HepG2 (cell line): ENCODE data around the gene IL26.

Experiments
- FOXM1 ChIP-seq: sonication (generic); formaldehyde crosslinking; IDR thresholded peaks from 2 replicates; pipeline ENCODE4 v1.5.0; 2020; ENCODE audit warnings: missing genetic modification reagents
- SAFB2 ChIP-seq: sonication (generic); formaldehyde crosslinking; IDR thresholded peaks from 2 replicates; pipeline ENCODE4 v1.5.1; 2020; ENCODE audit warnings: missing genetic modification reagents, low read depth, mild to moderate bottlenecking, borderline replicate concordance
- ZBTB7A ChIP-seq: sonication (generic); formaldehyde crosslinking; IDR thresholded peaks from 2 replicates; pipeline ENCODE4 v1.8.0; 2022; ENCODE audit warnings: mild to moderate bottlenecking, missing genetic modification reagents
- TF ChIP-seq, protein P1 (sequence below): sonication (generic); formaldehyde crosslinking; IDR thresholded peaks from 2 replicates; pipeline ENCODE4 v1.8.1; 2022; ENCODE audit warnings: low read depth, mild to moderate bottlenecking, missing genetic modification reagents
- TF ChIP-seq, protein P2 (sequence below): IDR thresholded peaks from 2 replicates; pipeline ENCODE4 v1.6.1; 2016

GRCh38 chr12:68236421-68237059, 10.9 kb upstream of the IL26 start:
- TF ChIP-seq ZBTB7A (CRISPR knock-in tag) (no peak), SAFB2 (CRISPR knock-in tag) (no peak), FOXM1 (CRISPR knock-in tag) (no peak)
- TF ChIP-seq, protein P1, sequence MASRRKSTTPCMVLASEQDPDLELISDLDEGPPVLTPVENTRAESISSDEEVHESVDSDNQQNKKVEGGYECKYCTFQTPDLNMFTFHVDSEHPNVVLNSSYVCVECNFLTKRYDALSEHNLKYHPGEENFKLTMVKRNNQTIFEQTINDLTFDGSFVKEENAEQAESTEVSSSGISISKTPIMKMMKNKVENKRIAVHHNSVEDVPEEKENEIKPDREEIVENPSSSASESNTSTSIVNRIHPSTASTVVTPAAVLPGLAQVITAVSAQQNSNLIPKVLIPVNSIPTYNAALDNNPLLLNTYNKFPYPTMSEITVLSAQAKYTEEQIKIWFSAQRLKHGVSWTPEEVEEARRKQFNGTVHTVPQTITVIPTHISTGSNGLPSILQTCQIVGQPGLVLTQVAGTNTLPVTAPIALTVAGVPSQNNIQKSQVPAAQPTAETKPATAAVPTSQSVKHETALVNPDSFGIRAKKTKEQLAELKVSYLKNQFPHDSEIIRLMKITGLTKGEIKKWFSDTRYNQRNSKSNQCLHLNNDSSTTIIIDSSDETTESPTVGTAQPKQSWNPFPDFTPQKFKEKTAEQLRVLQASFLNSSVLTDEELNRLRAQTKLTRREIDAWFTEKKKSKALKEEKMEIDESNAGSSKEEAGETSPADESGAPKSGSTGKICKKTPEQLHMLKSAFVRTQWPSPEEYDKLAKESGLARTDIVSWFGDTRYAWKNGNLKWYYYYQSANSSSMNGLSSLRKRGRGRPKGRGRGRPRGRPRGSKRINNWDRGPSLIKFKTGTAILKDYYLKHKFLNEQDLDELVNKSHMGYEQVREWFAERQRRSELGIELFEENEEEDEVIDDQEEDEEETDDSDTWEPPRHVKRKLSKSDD, result no peak
- TF ChIP-seq, protein P2, sequence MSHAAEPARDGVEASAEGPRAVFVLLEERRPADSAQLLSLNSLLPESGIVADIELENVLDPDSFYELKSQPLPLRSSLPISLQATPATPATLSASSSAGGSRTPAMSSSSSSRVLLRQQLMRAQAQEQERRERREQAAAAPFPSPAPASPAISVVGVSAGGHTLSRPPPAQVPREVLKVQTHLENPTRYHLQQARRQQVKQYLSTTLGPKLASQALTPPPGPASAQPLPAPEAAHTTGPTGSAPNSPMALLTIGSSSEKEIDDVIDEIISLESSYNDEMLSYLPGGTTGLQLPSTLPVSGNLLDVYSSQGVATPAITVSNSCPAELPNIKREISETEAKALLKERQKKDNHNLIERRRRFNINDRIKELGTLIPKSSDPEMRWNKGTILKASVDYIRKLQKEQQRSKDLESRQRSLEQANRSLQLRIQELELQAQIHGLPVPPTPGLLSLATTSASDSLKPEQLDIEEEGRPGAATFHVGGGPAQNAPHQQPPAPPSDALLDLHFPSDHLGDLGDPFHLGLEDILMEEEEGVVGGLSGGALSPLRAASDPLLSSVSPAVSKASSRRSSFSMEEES (CRISPR knock-in tag), result no peak
